ENCODE measurements around the gene KCNN1.
"Not testable (repeated sequence)": the region's sequence is repeated elsewhere in the genome, so short reads cannot be mapped to it uniquely, and the experiment has no call there.

KCNN1 gene

GRCh38 chr19:18031401-18031800, 64.5 kb downstream of the KCNN1 start:
- not testable (repeated sequence) for DNase-seq

DNA sequence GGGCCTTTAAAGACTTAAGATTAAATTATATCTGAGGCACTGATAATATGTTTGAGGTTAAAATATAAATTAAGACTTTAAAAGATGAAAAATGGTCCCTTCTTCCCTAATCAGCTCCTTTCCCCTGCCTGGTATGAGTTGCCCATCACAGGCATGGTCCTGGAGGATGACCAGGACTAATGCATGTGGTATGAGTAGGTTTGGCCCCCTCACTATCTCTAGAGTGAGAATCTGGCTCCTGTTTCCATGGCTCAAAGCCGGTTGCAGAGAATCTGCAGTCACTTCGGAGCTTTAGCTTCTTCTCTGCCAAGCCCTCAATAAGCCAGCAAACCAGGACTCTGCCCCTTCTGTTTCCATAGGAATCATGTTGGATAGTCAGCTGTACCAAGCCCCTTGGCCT, 65.2 kb downstream of the KCNN1 start:
- DNase-seq, result not testable (repeated sequence)

DNA sequence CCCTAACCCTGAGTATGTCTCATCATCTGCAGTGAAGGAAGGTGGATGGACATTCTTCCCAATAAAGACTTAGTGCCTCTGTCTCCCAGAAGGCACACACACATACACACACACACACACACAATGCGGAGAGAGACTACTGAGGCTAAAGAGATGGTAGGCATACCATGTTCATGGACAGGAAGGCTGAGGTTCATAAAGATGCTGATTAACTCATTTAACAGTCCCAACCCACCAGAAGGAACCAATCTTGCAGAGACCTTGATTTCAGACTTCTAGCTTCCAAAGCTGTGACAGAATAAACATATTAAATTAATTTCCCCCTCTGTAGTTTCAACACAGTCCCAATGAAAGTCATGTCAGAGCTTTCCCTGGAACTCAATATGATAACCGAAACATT, 74.1 kb downstream of the KCNN1 start:
- no peak for DNase-seq

DNA sequence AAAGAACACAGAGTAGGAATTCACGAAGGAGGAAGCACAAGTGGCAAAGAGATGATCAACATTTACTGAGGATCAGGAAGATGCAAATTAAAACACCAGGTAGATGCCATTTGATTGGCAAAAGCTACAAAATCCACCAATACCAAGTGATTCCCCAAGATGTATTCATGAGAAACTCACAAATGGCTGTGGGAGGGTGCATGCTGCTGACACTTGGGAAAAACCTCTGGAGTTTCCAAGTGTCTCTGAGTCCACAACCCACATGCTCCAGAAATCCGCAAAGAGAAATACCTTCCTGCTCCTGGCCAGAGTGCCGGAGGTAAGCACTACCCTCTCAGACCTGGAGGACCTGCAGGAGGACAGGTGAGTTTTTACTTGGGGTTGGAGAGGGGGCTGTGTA, 76.8 kb downstream of the KCNN1 start:
- DNase-seq, result no peak

- peak; percentile 58 for DNase-seq
Measured at GRCh38 chr19:18044825-18045304, 78.0 kb downstream of the KCNN1 start.

DNA sequence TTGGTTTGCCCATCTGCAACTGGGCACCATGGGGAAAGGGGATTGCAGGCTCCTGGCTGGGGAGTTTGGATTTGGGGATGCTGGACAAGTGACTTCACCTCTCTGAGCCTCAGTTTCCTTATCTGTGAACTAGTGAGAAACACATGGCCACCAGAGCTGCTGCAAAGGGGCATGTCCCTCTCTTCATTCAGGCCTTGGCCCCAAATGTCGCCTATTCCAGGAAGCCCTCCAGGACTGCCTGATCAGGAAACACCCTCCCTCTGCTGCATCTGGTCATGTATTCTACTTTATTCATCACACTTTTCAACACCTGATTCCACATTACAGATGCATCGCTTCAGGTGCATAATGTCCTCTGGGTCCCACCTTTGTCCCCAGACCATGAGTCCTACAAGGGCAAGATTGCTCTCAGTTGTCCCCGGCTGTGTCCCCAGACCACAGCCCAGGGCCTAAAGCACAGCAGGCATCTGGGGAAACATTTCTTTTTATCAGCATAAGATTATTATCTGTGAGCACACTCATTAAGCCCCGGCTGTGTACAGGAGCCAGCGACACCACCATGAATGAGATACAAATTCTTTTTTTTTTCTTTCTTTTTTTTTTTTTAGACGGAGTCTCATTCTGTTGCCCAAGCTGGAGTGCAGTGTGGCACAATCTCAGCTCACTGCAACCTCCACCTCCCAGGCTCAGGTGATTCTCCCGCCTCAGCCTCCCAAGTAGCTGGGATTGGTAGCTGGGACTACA, 78.6 kb downstream of the KCNN1 start:
- no peak for DNase-seq

DNA sequence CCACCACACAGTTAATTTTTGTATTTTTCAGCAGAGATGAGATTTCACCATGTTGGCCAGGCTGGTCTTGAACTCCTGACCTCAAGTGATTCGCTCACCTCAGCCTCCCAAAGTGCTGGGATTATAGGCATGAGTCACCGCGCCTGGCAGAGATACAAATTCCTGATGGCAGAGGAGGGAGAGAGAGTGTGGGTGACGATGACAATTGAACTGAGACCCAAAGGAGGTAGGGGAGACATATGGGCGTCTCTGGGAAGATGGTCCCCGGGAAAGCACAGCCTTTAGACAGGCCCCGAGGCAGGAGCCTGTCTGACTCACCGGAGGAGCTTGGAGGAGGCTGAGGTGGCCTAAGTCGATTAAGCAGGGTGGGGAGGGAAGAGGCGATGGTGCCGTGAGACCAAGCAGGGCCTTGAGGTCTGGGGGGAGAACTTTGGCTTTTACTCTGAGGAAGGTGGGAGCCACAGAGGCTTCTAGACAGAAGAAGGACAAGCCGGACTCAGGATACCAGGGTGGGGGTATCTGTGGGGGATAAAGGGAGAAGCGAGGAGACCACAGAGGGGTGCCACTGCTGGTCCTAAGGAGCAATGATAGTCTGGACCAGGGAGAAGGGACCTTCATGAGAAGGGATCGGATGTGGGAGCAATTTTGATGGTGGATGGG, 79.3 kb downstream of the KCNN1 start:
- DNase-seq, result peak; percentile 88

DNA sequence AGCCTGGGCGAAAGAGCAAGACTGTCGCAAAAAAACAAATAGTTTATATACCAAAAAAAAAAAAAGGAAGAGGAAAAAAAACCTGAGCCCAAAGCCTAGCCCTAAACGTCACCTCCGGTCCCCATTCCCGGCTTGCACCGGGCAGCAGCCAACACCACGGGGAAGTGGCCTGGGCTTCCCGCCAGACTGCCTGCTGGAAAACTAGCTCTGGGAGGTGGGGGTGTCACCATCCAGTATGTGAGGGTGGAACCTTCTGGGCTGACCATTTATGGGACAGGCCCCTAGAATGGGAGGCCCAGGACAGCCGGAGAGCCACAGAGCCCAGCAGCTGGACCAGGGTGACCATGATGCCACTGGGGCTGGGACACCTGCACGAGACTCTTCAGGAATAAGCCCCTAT, 82.5 kb downstream of the KCNN1 start:
- DNase-seq, result no peak
